Astrocyte of the hippocampus (primary cell): ENCODE results near the gene GPR35.
"Not testable (repeated sequence)": the region's sequence is repeated elsewhere in the genome, so short reads cannot be mapped to it uniquely, and the experiment has no call there.

Experiments
- DNase-seq: peaks from one replicate; pipeline ENCODE4 v3.0.0; 2011; ENCODE audit warnings: low read depth, low spot score

Gene GPR35

DNA sequence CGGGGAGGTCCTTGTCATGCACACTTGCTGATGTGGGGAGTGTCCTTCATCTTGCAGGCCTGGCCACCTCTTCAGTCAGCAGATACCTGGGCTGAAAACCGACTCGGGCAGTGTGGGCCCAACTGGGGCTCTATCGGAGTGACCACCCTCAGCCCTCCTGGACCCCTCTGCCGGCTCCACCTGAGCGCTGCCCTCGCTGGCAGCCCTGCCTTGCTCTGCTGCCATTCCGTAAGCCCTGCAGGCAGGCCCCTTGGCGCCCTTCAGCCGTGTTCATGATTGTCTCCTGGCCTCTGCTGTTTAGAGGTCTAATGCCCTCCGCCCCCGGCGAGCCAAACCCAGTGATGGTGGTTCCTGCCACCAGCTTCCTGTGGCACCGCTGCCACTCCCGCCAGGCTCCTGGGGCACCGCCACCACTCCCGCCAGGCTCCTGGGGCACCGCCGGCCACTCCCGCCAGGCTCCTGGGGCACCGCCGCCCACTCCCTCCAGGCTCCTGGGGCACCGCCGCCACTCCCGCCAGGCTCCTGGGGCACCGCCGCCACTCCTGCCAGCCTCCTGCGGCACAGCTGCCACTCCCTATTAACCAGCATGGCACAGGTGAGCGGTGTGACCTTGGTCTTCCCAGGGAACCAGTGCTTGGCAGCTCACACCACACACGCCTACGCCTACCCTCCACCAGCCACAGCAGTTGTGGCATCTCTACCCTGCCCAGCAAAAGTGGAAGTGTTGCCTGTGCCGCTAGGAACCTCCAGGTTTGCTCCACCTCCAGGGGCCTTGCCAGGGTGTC is 22.8 kb upstream of the GPR35 start:
- DNase-seq = no peak

- no peak for DNase-seq
These were observed 22.0 kb upstream of the GPR35 start for GRCh38 chr2:240603081-240603835.

GRCh38 chr2:240603846-240604245 is 21.4 kb upstream of the GPR35 start:
- no peak for DNase-seq

DNA sequence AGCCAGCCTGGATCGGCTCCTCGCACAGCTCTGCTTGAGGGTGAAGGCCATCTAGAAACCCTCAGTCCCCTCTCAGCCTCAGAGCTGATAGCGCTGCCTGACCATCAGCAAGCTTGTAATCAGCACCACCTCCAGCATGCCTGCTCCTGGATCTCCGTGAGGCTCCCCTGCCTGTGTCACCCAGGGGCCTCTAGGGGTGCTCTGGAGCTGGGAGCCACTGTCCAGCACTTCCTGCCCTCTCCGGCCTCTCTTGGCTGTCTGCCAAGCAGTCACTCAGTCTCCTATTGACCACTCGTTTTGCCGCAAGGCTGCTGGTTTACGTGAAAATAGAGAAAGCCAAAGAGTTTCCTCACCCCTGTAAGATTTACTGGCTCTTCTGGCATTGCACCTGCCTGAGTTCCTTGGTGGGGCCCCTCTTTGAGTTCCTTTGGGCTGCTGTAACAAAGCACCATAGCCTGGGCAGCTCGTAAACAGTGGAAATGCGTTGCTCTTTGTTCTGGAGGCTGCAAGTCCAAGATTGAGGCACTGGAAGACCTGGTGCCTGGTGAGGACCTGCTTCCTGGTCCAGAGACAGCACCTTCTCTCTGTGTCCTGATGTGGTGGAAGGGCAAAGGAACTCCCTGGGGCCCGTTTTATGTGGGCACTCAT is 20.9 kb upstream of the GPR35 start:
- DNase-seq = peak; percentile 70

DNA sequence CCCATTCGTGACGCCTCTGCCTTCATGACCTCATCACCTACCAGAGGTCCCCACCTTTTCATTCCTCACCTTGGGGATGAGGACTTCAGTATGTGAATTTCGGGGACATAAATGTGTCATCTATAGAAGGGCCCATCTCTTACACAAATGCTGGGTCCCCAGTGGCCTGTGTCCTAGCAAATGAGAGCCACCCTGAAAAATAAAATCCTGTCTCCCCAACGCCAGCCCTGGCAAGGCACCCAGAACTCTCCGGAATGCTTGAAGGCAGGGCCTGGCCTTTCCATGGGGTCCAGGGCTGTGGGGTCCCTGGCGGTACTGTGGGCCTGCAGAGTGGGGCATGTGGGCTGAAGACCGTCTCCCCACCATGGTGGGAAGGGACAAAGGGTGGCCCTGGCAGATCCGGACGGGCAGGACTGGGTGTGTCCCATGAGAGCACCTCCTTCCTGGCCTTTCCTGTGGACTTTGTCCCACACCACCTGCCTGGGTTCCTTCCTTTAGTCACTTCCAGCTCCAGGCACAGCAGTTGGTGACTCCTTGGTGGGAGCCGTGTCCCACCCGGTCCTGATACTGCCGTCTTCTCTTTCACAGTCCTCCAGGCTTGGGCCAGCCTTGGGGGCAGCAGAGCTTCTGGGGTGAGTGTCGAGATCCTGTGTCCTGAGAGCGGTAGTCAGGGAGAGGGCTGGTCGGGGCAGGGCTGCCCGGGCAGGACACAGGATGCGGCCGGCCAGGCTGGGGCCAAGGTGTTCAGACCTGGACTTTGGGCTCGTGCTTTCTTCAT is 20.2 kb upstream of the GPR35 start:
- DNase-seq = no peak

GRCh38 chr2:240605867-240606743 is 19.2 kb upstream of the GPR35 start:
- no peak for DNase-seq

DNA sequence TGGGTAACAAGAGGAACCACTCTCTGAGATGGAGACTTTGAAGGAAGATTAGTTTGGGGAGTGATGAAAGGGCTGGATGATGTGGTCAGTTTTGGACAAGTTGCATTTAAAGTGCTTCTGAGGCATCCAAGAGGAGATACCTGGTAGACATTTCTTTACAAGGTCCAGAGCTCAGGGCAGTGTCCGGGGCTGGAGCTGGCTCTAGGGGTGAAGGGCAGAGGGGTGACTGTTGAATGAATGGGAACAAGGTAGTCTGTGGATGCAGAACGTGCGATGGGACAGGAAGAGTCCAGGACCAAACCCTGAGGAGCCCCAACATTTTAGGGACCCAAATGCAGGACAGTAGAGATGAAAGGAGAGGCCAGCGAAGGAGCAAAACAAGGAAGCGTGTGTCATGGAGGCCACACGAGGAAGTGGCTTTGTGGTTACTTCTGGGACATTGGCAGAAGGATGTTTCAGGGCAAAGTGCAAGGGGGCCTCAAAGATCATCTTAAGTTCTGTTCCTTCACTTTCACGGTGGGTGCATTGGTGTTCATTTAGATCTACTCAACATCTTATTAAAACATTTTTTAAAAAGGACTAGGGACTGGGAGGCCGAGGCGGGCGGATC is 13.6 kb upstream of the GPR35 start:
- DNase-seq = no peak

DNA sequence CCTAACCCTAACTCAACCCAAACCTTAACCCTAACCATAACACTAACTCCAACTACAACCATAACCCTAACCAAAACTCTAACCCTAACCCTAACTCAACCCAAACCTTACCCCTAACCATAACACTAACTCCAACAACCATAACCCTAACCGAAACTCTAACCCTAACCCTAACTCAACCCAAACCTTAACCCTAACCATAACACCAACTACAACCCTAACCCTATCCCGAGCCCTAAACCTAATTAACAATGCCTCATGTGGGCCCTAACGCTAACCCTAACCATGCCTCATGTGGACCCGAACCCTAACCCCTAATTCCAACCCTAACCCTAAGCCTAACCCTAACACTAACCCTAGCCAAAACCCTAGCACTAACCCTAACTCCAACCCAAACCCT is 11.5 kb upstream of the GPR35 start:
- DNase-seq = no peak

DNA sequence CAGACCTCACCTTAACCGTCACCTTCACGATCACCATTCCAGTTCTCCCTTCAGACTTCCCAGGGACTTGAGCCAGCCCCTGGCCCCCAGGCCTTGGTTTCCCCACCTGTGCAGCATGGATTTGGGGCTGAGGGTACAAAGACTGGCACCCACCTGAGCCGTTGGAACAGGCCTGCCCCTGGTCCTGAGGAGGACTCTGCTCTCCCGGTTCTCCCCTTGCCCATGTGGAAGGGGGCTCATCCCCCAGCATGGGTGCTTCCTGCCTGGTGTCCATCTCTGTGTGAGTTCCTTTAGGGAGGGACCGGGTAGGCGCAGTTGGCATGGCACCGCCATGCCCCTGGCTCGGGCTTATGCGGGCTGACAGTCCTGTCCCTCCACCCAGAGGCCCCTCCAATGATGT is 10.9 kb upstream of the GPR35 start:
- no peak for DNase-seq

- DNase-seq = peak; percentile 17
These were observed 9.9 kb upstream of the GPR35 start for GRCh38 chr2:240615396-240615795.

- DNase-seq = peak; percentile 75
These were observed 9.3 kb upstream of the GPR35 start for GRCh38 chr2:240615820-240616547.

GRCh38 chr2:240616860-240617666 is 8.2 kb upstream of the GPR35 start:
- not testable (repeated sequence) for DNase-seq

- no peak for DNase-seq
These were observed 6.5 kb upstream of the GPR35 start for GRCh38 chr2:240618776-240619175.

DNA sequence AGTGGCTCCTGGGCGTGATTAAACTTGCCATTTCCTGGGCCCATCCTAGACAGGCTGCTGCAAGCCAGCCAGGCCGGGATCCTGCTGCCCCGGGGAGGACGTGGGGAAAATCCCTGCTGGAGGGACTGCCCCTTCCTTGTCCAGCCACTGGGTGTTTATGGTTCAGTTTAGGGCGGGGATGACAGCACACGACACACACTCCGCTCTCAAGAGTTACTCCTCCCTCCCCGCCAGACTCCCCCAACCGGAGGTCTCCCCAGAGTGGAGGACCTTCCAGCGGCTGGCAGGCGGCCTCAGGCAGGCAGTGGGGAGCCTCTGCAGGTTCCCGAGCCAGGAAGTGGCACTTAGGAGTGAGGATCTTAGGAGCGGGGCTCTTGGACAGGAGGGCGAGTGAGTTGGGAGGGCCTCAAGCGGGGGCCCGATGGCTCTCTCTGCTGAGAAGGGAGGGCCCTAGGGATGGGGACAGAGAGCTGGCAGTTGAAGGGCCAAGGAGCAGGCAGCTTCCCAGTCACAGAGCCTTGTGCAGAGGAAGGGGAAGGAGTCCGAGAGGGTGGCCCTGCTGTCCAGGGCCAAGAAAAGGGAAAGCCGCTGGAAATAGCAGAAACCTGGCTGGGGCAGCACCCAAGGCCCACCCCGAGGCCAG is 5.7 kb upstream of the GPR35 start:
- no peak for DNase-seq

DNA sequence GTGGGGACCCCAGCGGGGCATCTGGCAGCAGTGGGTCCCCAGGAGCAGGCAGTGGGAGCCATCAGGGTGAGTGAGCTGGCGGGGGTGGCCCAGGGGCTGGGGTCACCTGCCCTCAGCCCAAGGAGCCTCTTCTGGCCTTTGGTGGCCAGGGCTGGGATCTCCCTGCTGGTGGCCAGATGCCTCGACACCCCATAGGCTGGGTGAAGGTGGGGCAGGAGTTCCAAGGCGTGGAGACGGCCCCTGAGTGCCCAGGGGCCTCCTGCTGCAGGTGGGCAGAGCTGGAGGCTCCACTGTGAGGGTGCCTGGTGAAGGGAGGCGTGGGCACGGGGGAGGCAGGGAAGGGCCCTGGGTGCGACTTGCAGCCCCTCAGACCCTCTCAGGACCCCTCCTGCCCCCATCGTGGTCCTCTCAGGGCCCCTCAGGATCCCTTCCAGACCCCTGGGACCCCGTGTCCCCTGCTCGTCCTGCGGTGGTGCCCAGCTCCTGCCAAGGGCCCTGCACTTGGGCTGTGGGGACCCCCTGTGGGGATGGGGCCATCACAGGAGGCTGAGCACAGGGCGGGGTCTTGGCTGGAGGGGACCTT is 5.0 kb upstream of the GPR35 start:
- no peak for DNase-seq

- DNase-seq = no peak
These were observed 4.4 kb upstream of the GPR35 start for GRCh38 chr2:240620859-240621258.

DNA sequence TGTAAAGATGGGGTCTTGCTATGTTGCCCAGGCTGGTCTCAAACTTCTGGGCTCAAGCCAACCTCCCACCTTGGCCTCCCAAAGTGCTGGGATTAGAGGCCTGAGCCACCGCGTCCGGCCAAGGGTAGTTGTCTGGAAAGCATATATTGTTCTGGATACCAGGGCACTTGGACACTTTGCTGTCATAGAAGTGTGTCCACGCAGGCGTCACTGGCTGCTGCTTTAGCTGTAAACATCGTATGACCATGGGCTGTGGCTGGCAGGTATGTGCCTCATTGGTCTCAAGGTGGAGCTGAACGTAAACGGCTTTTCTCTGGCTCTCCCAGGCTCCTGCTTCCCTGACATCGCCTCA is 3.2 kb upstream of the GPR35 start:
- DNase-seq = no peak
